ENCODE measurements around the gene ZFAND2A.

ZFAND2A gene

DNA sequence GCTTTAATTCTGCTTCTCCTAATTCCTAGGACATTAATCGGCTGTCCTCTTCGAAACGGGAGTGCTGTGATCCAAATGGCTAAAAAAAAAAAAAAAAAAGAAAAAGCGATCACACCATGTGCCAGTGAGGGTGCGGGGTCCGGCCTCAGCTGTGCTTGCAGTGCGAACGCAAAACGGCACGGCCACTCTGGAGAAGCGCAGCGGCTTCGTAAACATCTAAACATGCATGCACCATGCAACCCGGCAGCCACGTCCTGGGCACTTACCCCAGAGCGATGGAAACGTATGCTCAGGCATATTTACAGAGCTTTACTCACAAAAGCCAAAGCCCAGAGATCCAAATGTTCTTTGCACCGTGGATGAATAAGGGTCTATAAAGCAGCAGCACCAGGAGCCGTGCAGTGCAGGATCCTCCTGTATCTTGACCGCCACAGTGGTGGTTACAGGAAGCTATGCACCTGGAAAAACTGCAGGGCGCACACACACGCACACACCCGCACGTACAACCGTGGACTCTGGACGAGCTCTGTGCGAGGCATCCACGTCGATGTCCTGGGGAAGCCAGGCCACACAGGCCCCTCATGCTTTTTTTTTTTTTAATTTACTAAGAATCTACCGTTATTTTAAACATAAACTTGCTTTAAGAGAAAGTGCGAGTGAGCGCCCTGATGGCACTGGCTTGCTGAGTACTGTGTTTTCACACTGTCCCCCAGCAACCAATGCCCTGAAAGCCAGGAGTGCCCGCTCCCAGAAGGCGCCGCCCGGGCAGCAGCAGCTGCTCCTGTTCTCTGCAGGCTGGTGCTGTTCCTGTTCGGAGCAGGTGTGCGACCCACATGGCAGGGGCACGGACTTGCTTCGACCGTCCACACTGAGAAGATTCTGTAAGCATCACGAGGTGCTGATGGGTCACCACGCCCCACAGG is 47.1 kb downstream of the ZFAND2A start:
- no peak for TF ChIP-seq CTCF (conservative IDR thresholded peaks at IDR 0.05; ENCODE audit: low read depth, low read length)
- H3K4me3 ChIP-seq (ENCODE audit: low read length) = no peak overlapping the region
- DNase-seq (ENCODE audit: low read depth) = no peak

GRCh38 chr7:1112109-1112508 is 47.9 kb downstream of the ZFAND2A start:
- no peak for DNase-seq (ENCODE audit: low read depth)
- no peak overlapping the region for H3K4me3 ChIP-seq (ENCODE audit: low read length)
- no peak for TF ChIP-seq CTCF (conservative IDR thresholded peaks at IDR 0.05; ENCODE audit: low read depth, low read length)

DNA sequence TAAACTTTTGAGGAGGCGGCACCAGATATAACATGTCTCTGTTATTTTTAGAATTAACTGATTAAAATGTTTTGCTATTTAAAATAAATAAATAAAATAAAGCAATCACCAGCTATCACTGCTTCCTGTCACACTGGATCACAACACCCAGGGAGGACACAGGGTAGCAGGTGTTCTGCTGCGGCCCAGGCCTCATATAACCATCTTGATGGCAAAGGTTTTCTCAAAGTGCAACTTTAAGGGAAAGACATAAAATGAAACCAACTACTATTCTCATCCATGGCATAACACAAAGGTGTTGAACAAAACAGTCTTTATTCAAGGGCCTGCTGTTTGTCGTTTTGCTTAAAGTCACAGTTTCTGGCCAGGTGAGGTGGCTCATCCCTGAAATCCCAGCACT is 48.8 kb downstream of the ZFAND2A start:
- no peak overlapping the region for H3K4me3 ChIP-seq (ENCODE audit: low read length)
- no peak for DNase-seq (ENCODE audit: low read depth)
- TF ChIP-seq CTCF (conservative IDR thresholded peaks at IDR 0.05; ENCODE audit: low read depth, low read length) = no peak

DNA sequence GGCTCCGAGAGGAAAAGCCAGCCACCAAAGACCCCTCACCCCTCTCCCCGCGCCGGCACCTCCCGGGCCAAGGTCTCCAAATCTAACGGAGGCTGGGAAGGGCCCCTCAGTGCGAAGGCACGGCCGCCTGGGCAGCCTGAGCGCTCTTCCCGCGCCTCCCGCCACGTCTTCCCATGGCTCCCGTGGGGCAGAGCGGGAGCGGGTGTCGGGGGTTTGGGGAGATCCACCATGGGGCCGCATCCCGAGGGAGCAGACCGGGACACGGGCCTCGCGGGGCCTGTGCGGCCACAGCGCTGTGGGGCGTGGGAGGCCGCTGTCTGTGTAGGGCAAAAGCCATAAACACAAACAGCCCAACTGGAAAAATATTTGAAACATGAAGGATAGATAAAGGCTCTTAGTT is 49.6 kb downstream of the ZFAND2A start:
- no peak for TF ChIP-seq CTCF (conservative IDR thresholded peaks at IDR 0.05; ENCODE audit: low read depth, low read length)
- no peak overlapping the region for H3K4me3 ChIP-seq (ENCODE audit: low read length)
- no peak for DNase-seq (ENCODE audit: low read depth)

DNA sequence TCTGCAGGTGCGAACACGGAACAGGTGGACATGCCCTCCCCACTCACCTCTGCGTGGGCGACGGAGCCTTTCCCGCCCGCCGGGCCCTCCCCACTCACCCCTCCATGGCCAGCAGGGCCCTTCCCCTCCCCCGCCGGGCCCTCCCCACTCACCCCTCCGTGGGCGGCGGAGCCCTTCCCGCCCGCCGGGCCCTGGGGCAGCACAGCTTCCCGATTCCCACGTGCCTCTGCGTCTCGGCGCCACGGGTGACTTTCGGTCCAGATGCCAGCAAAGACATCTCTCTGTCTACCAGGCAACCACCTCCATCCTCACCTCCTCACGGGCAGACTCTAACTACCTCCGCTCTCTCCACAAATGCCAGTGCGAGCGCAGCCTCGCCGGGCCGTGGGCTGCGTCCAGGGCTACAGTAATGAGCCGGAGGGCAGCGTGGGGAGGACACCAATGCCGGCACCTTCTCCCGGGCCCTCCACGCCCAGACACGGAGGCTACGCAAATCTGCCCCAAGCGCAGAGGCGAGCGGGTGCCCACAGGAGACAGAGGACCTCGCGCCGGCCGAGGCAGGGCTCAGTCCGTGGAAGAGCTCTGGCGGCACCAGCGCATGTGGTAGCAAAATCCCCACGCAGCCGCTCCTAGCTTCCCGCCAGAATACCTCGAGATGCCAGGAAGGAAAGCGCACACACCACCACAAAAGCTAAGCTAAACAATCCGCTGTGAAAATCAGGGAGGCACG is 50.2 kb downstream of the ZFAND2A start:
- DNase-seq (ENCODE audit: low read depth) = no peak
- TF ChIP-seq CTCF (conservative IDR thresholded peaks at IDR 0.05; ENCODE audit: low read depth, low read length) = no peak
- H3K4me3 ChIP-seq (ENCODE audit: low read length) = no peak overlapping the region

DNA sequence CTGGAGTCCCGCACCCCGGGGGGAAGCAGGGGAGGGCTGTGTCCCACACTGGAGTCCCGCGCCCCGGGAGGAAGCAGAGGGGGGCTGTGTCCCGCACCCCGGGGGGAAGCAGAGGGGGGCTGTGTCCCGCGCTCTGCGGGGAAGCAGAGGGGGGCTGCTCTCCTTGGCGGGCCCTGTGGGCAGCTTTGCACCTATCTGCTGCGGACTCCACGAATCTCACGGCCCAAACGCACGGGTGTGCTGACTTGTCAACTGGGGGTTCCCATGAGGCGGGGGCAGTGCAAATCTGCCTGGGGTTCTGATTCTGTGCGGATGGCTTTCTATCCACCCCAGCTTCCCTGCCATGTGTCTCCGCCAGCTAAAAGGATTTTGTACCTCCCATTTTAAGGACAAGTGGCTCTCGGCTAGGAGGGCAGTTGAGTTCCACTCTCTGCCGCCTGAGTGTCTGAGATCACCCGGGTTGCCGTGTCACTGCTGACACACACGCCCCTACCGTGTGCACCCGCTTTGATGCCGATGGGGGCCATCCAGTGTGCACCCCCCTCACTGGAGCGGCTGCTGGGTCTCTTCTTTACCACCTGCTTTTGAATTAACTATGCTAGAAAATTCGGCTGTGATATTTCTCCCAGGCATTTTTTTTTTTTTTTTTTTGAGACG is 51.6 kb downstream of the ZFAND2A start:
- H3K4me3 ChIP-seq (ENCODE audit: low read length) = no peak overlapping the region
- no peak for TF ChIP-seq CTCF (conservative IDR thresholded peaks at IDR 0.05; ENCODE audit: low read depth, low read length)
- DNase-seq (ENCODE audit: low read depth) = no peak
